Peyer's patch (tissue), 4 donors: ENCODE results near the gene CYP4F22.

Source experiments
- CTCF ChIP-seq, 6 experiments: fragments of 450-650 bp in 4 of 6; fragments of 200-600 bp in 2 of 6; sonication (generic) in 1 of 6; IDR thresholded peaks; one replicate each; pipeline ENCODE4 v1.5.1; 2017 to 2019; ENCODE audit warnings: antibody characterized with exemption in 6 of 6, mild to moderate bottlenecking in 3 of 6, moderate library complexity in 1 of 6
- POLR2A ChIP-seq, 2 donors: fragments of 450-650 bp; IDR thresholded peaks; one replicate each; pipeline ENCODE4 v1.5.1; 2017; ENCODE audit warnings: antibody characterized with exemption in 2 of 2, mild to moderate bottlenecking in 2 of 2, moderate library complexity in 2 of 2

GRCh38 chr19:15557223-15557622 lies 48.9 kb downstream of the CYP4F22 start:
- TF ChIP-seq CTCF (IDR thresholded peaks at IDR 0.05) (no peak), POLR2A (IDR thresholded peaks at IDR 0.05) (no peak)
